SU-DHL-6 (cell line): ENCODE results near the gene WDR83.

Experiments used
- H2AFZ ChIP-seq: fragments of 200-600 bp; sonication (generic); 2 replicates; pipeline ENCODE4 v1.6.1; 2014; ENCODE audit warnings: low read depth, mild to moderate bottlenecking, moderate library complexity, mixed read lengths, antibody characterized with exemption, low read length; ENCODE audit not compliant: severe bottlenecking
- H3F3A ChIP-seq: fragments of 200-600 bp; shearing (Covaris generic); 2 replicates; pipeline ENCODE4 v1.6.0; 2016; ENCODE audit warnings: antibody characterized with exemption, mild to moderate bottlenecking; ENCODE audit not compliant: insufficient read depth
- H3K27ac ChIP-seq: fragments of 200-600 bp; sonication (generic); 2 replicates; pipeline ENCODE4 v1.5.1; 2016; ENCODE audit warnings: low read depth, mild to moderate bottlenecking, low read length, moderate library complexity, mixed read lengths
- H3K27me3 ChIP-seq: fragments of 200-600 bp; sonication (generic), shearing (Covaris generic); 2 replicates; pipeline ENCODE4 v1.6.0; 2014; ENCODE audit warnings: mild to moderate bottlenecking, low read length
- H3K36me3 ChIP-seq: fragments of 200-600 bp; sonication (generic); 2 replicates; pipeline ENCODE4 v1.6.1; 2014; ENCODE audit warnings: mild to moderate bottlenecking, low read length, mixed read lengths
- H3K4me2 ChIP-seq: fragments of 300-600, 200-600 bp; shearing (Covaris generic), sonication (generic); 2 replicates; pipeline ENCODE4 v1.6.0; 2014; ENCODE audit warnings: low read length, low read depth, mild to moderate bottlenecking; ENCODE audit not compliant: poor library complexity, severe bottlenecking
- H3K4me3 ChIP-seq: fragments of 200-600 bp; sonication (generic); 2 replicates; pipeline ENCODE4 v1.5.1; 2014; ENCODE audit warnings: antibody characterized with exemption, low read length, mild to moderate bottlenecking, mixed read lengths; ENCODE audit not compliant: insufficient read depth, poor library complexity, severe bottlenecking
- H3K79me2 ChIP-seq: fragments of 200-600 bp; sonication (generic); 2 replicates; pipeline ENCODE4 v1.6.1; 2014; ENCODE audit warnings: mild to moderate bottlenecking, low read length, moderate library complexity; ENCODE audit not compliant: insufficient read depth
- H3K9ac ChIP-seq: fragments of 200-600 bp; sonication (generic); 2 replicates; pipeline ENCODE4 v1.7.0; 2014; ENCODE audit warnings: mild to moderate bottlenecking, low read length
- H3K9me2 ChIP-seq: fragments of 200-600 bp; sonication (generic); replicated peaks from 2 replicates; pipeline ENCODE4 v1.6.1; 2014; ENCODE audit warnings: low read length; ENCODE audit not compliant: insufficient read depth
- H3K9me3 ChIP-seq: fragments of 200-600 bp; sonication (generic); 2 replicates; pipeline ENCODE4 v1.6.1; 2014; ENCODE audit warnings: low read length, mixed read lengths; ENCODE audit not compliant: insufficient read depth
- H4K20me1 ChIP-seq: fragments of 200-600 bp; sonication (generic); 2 replicates; pipeline ENCODE4 v1.6.1; 2014; ENCODE audit warnings: low read depth, mild to moderate bottlenecking, antibody characterized with exemption, low read length, moderate library complexity, mixed read lengths
- EZH2phosphoT487 ChIP-seq: fragments of 200-600 bp; sonication (generic), shearing (Covaris generic); conservative IDR thresholded peaks from 2 replicates; pipeline ENCODE4 v1.6.1; 2018; ENCODE audit warnings: mild to moderate bottlenecking, antibody characterized with exemption, low read length, moderate library complexity, mixed read lengths
- TF ChIP-seq, protein P1 (sequence below): fragments of 200-600 bp; sonication (generic); IDR thresholded peaks from one replicate; pipeline ENCODE4 v1.5.1; 2017; ENCODE audit warnings: antibody characterized with exemption, mild to moderate bottlenecking, low read length, moderate library complexity; ENCODE audit not compliant: insufficient read depth, poor library complexity, severe bottlenecking

WDR83 gene

DNA sequence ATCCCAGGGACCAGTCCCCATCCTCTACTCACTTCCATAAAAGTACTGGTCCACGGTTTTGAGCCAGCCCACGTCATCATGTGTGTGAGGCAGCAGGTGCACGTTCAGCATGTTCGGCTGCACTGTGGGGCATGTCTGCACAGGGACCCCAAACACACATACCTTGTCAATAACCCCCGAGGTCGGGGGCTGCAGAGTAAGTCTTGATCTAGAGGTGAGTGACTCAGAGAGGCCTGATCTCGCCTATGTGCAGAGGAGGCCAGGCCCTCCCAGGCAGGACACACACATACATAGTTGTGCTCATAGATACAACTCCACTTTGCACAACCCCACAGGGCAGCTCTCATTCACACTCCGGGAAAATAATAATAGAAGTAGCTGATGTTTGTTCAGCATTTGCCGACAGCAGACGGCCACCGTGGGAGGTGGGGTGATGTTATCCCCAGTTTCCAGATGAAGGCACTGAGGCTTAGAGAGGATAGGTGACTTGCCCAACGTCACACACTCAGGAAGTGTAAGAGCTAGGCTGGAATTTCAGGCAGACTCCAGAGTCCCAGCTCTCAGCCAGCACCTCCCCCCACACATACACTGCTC, 839 bp upstream of the WDR83 start:
- H3K79me2 ChIP-seq: peaks cover 46% of the 10 kb centered on the region
- H3K9ac ChIP-seq: peak overlapping the region; percentile 90
- no peaks in the 10 kb centered on the region for H4K20me1 ChIP-seq
- H2AFZ ChIP-seq: no peak overlapping the region
- H3K4me2 ChIP-seq: peak overlapping the region; percentile 66
- H3K4me3 ChIP-seq: peak overlapping the region; percentile 95
- H3K9me3 ChIP-seq: no peaks in the 10 kb centered on the region
- TF ChIP-seq, protein P1, sequence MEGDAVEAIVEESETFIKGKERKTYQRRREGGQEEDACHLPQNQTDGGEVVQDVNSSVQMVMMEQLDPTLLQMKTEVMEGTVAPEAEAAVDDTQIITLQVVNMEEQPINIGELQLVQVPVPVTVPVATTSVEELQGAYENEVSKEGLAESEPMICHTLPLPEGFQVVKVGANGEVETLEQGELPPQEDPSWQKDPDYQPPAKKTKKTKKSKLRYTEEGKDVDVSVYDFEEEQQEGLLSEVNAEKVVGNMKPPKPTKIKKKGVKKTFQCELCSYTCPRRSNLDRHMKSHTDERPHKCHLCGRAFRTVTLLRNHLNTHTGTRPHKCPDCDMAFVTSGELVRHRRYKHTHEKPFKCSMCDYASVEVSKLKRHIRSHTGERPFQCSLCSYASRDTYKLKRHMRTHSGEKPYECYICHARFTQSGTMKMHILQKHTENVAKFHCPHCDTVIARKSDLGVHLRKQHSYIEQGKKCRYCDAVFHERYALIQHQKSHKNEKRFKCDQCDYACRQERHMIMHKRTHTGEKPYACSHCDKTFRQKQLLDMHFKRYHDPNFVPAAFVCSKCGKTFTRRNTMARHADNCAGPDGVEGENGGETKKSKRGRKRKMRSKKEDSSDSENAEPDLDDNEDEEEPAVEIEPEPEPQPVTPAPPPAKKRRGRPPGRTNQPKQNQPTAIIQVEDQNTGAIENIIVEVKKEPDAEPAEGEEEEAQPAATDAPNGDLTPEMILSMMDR: no peak
- no peak for TF ChIP-seq EZH2phosphoT487
- H3K9me2 ChIP-seq: no peaks in the 10 kb centered on the region
- H3K27me3 ChIP-seq: no peaks in the 10 kb centered on the region
- no peaks in the 10 kb centered on the region; the same call in 1 of the 2 replicates for H3K36me3 ChIP-seq
- peaks cover 7% of the 10 kb centered on the region; the same call in 1 of the 2 replicates for H3F3A ChIP-seq
- H3K27ac ChIP-seq: peak overlapping the region; percentile 82

DNA sequence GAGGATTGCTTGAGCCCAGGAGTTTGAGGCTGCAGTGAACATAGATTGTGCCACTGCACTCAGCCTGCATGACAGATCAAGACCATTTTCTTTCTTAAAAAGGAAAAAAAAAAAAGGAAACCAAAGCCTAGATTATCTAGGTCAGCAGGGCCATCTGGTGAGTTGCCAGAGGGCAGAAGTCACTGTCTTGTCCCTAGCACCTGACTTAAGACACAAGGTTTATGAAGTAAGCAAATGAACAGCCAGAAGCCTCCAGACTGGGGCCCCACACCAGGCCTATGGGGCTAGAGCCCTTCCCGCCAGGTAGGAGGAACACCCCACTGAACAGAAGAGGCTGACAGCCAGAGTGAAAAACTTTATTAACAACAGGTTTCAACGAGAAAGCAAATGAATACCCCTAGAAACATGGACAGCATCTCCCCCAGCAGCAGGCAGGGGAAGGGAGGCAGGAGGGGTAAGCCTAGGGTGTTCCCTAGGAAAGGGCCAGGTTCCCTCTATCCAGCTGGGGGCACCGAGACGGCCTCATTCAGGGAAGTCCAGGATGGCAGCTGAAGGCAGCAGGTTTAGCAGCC, 1.2 kb downstream of the WDR83 start:
- Histone ChIP-seq H3K79me2 (peaks cover 46% of the 10 kb centered on the region), H4K20me1 (no peaks in the 10 kb centered on the region), H3K9me2 (no peaks in the 10 kb centered on the region), H2AFZ (no peak overlapping the region), H3K4me3 (no peak overlapping the region), H3K4me2 (peak overlapping the region; percentile 66), H3K27me3 (no peaks in the 10 kb centered on the region), H3K9ac (peak overlapping the region; percentile 81), H3K27ac (no peak overlapping the region), H3K36me3 (no peaks in the 10 kb centered on the region; the same call in 1 of the 2 replicates), H3F3A (peaks cover 7% of the 10 kb centered on the region; the same call in 1 of the 2 replicates), H3K9me3 (no peaks in the 10 kb centered on the region)
- TF ChIP-seq EZH2phosphoT487: no peak
- TF ChIP-seq, protein P1: no peak

GRCh38 chr19:12668346-12668745, 1.7 kb downstream of the WDR83 start:
- Histone ChIP-seq H3K9me3 (no peaks in the 10 kb centered on the region), H3K9ac (peak overlapping the region; percentile 81), H3K36me3 (no peaks in the 10 kb centered on the region; the same call in 1 of the 2 replicates), H3F3A (peaks cover 7% of the 10 kb centered on the region; the same call in 1 of the 2 replicates), H3K27me3 (no peaks in the 10 kb centered on the region), H3K4me3 (peak overlapping the region; percentile 81), H3K9me2 (no peaks in the 10 kb centered on the region), H3K79me2 (peaks cover 46% of the 10 kb centered on the region), H2AFZ (no peak overlapping the region), H3K4me2 (peak overlapping the region; percentile 66), H3K27ac (no peak overlapping the region), H4K20me1 (no peaks in the 10 kb centered on the region)
- no peak for TF ChIP-seq EZH2phosphoT487
- TF ChIP-seq, protein P1: no peak
